HUES48 (cell line): Measurements from ENCODE around the gene GATAD2A.
A peak's percentile ranks its signal among the peaks of the same experiment; 100 is the strongest.

Source experiments
- H3K27ac ChIP-seq: one replicate; pipeline ENCODE4 v1.7.0; 2013; ENCODE audit warnings: low read depth, low read length, inconsistent platforms
- H3K27me3 ChIP-seq: 2 replicates; pipeline ENCODE4 v1.6.1; 2013; ENCODE audit warnings: mild to moderate bottlenecking, low read length; ENCODE audit not compliant: control insufficient read depth, insufficient read depth
- H3K36me3 ChIP-seq: 2 replicates; pipeline ENCODE4 v1.6.1; 2013; ENCODE audit warnings: low read length; ENCODE audit not compliant: control insufficient read depth, insufficient read depth
- H3K4me1 ChIP-seq: 2 replicates; pipeline ENCODE4 v1.6.1; 2013; ENCODE audit warnings: mild to moderate bottlenecking, low read length; ENCODE audit not compliant: control insufficient read depth, insufficient read depth
- H3K4me3 ChIP-seq: 2 replicates; pipeline ENCODE4 v1.5.1; 2013; ENCODE audit warnings: mild to moderate bottlenecking, low read depth, low read length
- H3K9ac ChIP-seq: 2 replicates; pipeline ENCODE4 v1.6.1; 2013; ENCODE audit warnings: mild to moderate bottlenecking, low read depth, low read length, moderate library complexity
- H3K9me3 ChIP-seq: 2 replicates; pipeline ENCODE4 v1.6.1; 2013; ENCODE audit warnings: low read length; ENCODE audit not compliant: control insufficient read depth, insufficient read depth

Gene GATAD2A

DNA sequence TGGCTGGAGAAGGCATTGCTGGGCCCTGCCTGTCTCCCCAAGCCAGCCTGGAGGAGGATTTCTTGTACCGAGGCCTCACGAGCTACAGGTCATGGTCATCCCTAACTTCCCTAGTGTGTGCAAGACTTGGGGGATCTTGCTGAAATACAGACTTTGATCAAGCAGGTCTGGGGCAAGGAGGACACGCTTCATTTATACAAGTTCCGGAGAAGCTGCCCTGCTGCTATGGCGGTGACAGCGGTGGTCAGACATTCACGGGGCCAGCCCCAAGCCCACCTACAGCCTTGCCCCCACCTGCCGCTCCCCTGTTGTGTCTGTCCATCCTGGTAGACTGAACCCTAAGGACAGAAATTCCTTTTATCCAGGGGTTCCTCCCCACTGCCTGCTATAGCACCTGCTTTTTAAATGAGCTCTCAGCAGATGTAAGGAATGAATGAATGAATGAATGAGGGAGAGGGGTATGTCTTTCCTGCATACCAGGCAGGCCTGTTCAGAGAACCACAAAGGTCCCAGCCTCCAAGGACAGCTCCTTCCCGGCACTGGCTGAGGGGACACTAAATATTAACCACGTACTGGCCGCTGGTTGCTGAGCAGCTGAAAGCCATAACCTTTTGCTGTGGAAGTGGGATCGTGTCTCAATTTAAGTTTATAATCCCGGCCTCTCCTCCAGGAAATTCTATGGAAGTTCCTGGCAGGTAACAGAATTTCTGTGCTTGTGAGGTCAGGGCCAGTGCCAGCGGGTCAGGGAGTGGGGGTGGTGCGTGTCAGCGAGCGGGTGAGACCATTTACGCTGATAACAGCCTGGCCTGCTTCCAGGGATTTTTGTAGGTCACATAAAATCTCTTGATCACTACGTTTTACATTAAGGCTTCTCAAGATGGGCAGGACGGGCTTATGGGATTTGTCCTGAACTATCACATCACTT is 82.7 kb downstream of the GATAD2A start:
- Histone ChIP-seq H3K4me1 (peaks cover 35% of the 10 kb centered on the region), H3K9me3 (no peaks in the 10 kb centered on the region), H3K9ac (peak overlapping the region; percentile 32), H3K4me3 (no peak overlapping the region), H3K36me3 (peaks cover 20% of the 10 kb centered on the region), H3K27ac (peak overlapping the region; percentile 95), H3K27me3 (no peaks in the 10 kb centered on the region)

DNA sequence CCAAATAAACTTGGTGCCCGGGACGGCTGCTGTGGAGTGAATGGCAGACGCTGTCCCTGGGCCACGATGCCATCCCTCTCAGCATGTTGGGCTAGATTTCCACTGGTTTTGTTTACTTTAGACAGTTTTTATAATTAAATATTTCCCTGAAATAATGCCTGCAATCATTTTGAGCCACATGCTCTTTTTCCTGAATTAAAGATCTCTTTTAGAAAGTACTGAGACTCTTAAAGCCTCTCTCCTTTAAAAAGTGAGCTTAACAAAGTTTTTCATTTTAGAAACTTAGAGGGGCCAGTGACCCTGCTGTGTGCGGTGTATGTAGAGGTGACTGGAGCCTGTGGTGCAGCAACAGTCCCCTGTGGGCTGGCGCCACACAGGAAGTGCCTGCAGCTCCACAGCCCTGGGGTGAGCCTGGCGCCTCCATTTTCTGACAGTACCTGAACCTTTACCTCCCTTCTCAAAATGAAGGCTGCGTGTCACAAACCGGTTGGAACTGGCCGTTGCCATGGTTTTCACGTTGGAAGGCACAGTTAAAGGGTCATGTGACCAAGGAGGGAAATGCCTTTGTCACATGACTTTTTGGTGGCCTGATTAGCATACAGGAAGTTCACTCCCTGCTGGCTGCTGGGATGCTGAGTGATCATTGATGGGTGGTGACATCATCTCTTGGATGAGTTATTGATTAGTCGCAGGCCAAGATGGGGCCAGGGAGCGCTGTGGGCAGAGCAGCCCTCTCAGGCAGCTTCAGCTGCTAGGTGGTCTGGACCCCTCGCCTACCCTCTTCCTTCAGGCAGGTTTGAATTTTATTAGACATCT is 83.6 kb downstream of the GATAD2A start:
- peak overlapping the region; percentile 95 for H3K27ac ChIP-seq
- peaks cover 35% of the 10 kb centered on the region for H3K4me1 ChIP-seq
- H3K27me3 ChIP-seq: no peaks in the 10 kb centered on the region
- H3K9me3 ChIP-seq: no peaks in the 10 kb centered on the region
- no peak overlapping the region for H3K4me3 ChIP-seq
- H3K9ac ChIP-seq: peak overlapping the region; percentile 32
- peaks cover 28% of the 10 kb centered on the region for H3K36me3 ChIP-seq

DNA sequence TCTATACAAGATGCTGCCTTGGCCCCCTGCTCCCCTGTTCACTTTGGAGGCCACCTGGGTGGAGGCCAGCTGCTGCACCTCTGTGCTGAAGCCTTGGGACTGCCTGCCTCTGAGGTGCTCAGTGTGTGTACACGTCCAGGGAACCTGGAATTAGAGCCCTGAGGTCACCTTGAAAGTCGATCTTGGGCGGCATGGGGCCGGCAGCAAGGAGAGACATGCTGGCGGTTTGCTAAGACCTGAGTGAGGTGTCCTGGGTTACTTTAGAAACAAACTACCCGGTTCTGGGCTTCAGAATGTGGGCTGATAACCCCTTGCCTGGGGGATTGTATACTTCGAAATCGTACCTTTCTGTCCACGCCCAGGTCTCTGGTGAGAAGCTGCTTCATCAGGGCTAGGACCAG is 84.3 kb downstream of the GATAD2A start:
- Histone ChIP-seq H3K27ac (peak overlapping the region; percentile 95), H3K9me3 (no peaks in the 10 kb centered on the region), H3K4me1 (peaks cover 34% of the 10 kb centered on the region), H3K4me3 (no peak overlapping the region), H3K36me3 (peaks cover 35% of the 10 kb centered on the region), H3K27me3 (no peaks in the 10 kb centered on the region), H3K9ac (peak overlapping the region; percentile 4; the same call in 1 of the 2 replicates)

DNA sequence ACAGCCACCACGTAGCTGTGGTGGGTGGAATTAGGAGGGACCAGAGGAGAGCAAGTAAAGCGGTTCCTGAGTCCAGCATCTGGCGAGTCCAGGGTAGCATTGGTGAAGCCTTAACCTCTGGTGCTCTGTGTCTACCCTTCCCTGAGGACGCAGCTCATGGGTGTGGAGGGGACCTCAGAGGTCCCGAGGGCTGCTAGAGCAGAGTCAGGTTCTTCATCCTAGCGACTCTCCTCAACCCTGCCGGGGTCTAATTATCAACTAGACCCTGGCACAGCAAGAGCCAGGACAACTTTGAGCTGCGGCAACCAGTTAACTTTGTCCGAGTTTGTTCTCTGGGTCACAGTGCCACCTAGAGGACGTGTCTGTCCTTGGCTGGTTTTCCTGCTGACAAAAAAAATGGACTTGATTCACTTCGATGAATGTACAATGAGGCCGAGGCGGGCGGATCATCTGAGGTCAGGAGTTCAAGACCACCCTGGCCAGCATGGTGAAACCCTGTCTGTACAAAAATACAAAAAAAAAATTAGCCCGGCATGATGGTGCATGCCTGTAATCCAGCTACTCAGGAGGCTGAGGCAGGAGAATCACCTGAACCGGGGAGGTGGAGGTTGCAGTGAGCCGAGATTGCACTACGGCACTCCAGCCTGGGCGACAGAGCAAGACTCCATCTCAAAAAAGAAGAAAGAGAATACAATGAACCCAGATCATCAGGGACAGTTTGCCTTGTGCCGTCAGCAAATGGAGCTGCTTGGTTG is 84.9 kb downstream of the GATAD2A start:
- Histone ChIP-seq H3K27ac (peak overlapping the region; percentile 95), H3K36me3 (peaks cover 38% of the 10 kb centered on the region), H3K27me3 (no peaks in the 10 kb centered on the region), H3K9me3 (no peaks in the 10 kb centered on the region), H3K4me3 (no peak overlapping the region), H3K4me1 (peaks cover 28% of the 10 kb centered on the region), H3K9ac (peak overlapping the region; percentile 4; the same call in 1 of the 2 replicates)

DNA sequence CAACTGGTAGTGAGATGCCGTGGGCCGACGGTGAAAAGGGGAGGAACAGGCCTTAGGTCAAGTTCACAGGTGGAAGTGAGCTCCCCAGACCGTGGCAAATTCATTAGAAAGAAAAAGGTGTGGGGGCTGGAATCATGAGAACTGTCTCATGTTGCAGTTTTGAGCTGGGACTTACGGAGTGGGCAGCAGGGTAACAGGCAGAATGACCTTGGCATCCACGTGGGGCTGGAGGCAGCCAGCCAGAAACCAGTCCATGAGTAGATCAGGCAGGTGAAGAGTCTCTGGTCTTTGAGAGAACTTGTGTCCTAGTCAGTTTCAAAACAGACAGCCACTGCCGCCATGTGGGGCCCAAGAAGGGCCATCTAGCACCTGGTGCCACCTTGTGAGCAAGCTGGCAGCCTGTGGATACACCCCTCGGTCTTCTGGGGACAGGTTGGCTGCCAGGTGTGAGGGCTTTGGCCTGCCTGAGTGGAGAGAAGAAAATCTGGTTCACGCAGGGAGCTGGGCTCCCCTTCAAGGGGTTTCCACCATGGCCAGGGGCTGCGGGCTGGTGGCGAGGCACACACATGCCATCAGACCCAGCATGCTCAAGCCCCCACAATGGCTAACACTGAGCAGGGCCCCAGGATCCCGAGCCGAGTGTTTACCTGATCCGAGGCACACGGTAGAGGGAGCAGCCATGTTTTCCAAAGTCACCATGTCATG is 86.0 kb downstream of the GATAD2A start:
- no peaks in the 10 kb centered on the region for H3K9me3 ChIP-seq
- no peaks in the 10 kb centered on the region for H3K27me3 ChIP-seq
- peaks cover 20% of the 10 kb centered on the region for H3K4me1 ChIP-seq
- peaks cover 48% of the 10 kb centered on the region for H3K36me3 ChIP-seq
- H3K4me3 ChIP-seq: no peak overlapping the region
- no peak overlapping the region for H3K27ac ChIP-seq
- no peak overlapping the region for H3K9ac ChIP-seq

DNA sequence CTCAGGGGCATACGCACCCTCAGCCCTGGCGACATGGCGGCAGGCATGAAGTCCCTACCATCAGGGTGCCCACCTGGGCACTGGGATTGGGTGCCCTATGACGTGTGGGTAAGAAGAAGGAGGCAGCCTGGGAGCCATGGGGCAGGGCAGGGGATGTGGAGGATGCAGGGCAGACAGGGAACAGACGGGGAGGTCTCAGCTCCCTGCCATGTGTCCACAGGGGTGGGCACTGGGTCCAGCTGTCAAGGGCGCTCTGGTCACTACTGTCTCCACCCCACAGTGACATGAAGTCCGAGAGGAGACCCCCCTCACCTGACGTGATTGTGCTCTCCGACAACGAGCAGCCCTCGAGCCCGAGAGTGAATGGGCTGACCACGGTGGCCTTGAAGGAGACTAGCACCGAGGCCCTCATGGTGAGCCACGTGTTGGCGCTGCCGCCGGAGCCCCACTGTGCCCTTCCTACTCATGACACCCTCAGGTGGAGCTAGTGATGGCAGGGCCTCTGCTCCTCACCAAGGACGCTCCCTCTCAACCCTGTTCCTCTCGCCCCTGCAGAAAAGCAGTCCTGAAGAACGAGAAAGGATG is 86.6 kb downstream of the GATAD2A start:
- peaks cover 20% of the 10 kb centered on the region for H3K4me1 ChIP-seq
- H3K4me3 ChIP-seq: no peak overlapping the region
- peaks cover 54% of the 10 kb centered on the region for H3K36me3 ChIP-seq
- no peak overlapping the region for H3K9ac ChIP-seq
- no peaks in the 10 kb centered on the region for H3K9me3 ChIP-seq
- H3K27ac ChIP-seq: no peak overlapping the region
- no peaks in the 10 kb centered on the region for H3K27me3 ChIP-seq

DNA sequence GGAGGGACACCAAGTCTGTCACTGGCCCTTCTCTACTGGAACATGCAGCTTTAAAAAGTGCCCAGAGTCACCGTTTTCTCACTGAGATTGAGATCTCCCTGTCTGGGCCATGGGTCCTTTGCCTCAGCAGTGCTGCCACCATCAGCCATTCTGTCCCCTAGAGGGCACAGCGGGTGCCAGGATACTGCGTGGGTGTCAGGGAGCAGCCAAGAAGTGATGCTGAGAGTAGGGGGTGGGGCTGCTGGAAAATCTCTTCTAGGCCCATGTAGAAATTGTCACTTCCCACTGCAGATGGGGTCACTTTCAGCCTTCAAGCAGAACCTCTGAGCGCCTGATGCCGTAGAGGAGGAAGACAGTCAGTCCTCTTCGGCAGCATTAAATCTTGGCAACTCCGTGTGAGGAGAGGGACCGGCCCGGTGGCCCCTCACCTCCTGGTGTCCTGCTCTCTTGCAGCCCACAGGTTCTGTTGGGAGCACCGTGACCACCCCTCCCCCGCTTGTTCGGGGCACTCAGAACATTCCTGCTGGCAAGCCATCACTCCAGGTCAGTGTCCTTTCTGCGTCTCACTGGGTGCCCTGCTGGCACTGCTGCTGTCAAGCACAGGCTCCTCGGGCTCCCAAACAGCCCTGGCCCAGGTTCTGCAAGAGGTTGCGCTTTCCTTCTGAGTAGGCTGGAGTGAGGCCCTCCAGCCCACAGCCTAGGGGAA is 88.5 kb downstream of the GATAD2A start:
- H3K9ac ChIP-seq: no peak overlapping the region
- peaks cover 11% of the 10 kb centered on the region for H3K4me1 ChIP-seq

DNA sequence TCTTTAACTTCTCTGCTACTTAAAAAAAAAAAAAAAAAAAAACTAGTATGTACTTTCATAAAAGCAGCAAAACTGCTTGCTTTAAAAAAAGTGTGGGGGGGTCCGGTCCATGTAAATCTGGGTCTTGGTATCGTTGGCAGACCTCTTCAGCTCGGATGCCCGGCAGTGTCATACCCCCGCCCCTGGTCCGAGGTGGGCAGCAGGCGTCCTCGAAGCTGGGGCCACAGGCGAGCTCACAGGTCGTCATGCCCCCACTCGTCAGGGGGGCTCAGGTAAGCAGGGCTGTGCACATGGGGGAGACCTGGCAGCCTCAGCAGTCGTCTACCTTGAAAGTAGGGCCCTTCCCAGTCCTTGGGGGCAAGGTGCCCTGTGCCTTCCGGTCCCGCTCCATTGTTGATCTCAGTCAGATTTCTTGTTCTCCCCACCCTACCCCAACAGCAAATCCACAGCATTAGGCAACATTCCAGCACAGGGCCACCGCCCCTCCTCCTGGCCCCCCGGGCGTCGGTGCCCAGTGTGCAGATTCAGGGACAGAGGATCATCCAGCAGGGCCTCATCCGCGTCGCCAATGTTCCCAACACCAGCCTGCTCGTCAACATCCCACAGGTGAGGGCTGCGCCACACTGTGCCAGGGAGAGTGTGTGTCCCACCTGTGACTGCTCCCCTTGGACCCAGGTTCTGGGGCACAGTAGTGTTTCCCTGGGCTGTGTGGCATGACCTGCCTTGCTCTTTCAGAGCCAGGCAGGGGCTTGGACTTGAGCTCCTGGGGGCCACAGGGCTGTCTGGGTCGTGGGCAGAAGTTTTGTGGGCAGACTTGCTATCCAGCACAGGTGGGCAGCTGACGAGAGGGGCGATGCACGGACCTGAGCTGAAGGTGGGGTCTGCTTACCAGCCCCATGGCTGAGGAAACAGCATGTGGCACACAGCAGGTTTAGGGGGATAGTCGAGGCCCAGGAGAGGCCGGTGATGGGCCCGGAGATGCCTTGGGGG is 90.4 kb downstream of the GATAD2A start:
- Histone ChIP-seq H3K27me3 (no peaks in the 10 kb centered on the region), H3K4me3 (no peak overlapping the region), H3K4me1 (no peaks in the 10 kb centered on the region), H3K36me3 (peaks cover 89% of the 10 kb centered on the region), H3K9ac (no peak overlapping the region), H3K9me3 (no peaks in the 10 kb centered on the region), H3K27ac (no peak overlapping the region)

More for the DNA sequence above, 88.5 kb downstream of the GATAD2A start:
- Histone ChIP-seq H3K9me3 (no peaks in the 10 kb centered on the region), H3K27me3 (no peaks in the 10 kb centered on the region), H3K4me3 (no peak overlapping the region), H3K36me3 (peaks cover 72% of the 10 kb centered on the region), H3K27ac (no peak overlapping the region)
